ENCODE results near the gene CDH4. TPM values are rescaled to one million over a fixed set of nuclear protein-coding genes. Genes with fewer than 3 reads are reported as not detected.
A peak's percentile ranks its signal among the peaks of the same experiment; 100 is the strongest.

CDH4 gene
- total and polyA plus RNA-seq, 2 of the 13 experiments (the other 11 are each of a cell fraction or from before 2014, with no cell fraction given) = not detected

DNA sequence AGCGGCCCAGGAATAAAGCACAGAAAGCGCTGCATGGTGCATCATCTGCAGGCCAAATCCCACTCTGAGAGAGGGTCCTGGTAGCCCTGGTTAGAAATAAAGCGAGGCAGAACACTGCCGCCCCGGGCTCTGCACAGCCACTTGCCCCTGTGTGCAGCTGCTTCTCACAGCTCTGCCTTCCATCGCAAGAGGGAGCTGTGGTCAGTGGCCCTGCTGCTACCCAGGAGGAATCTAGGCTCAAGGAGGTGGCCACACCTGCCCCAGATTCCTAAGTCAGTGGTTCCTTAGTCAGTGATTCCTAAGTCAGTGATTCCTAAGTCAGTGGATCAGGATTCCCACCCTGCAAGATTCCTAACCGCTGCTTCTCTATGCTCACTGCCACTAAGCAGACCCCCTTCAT is 8.8 kb downstream of the CDH4 start:
- no peaks in the 10 kb centered on the region for H3K4me1 ChIP-seq (ENCODE audit: insufficient read depth, low read length)
- H3K9me3 ChIP-seq (ENCODE audit: low read length) = no peaks in the 10 kb centered on the region
- no peak for TF ChIP-seq ZNF20 (CRISPR knock-in tag; IDR thresholded peaks at IDR 0.05)
- TF ChIP-seq NPAS2 (CRISPR knock-in tag; IDR thresholded peaks at IDR 0.05; ENCODE audit: borderline replicate concordance) = no peak
- TF ChIP-seq, protein P1, sequence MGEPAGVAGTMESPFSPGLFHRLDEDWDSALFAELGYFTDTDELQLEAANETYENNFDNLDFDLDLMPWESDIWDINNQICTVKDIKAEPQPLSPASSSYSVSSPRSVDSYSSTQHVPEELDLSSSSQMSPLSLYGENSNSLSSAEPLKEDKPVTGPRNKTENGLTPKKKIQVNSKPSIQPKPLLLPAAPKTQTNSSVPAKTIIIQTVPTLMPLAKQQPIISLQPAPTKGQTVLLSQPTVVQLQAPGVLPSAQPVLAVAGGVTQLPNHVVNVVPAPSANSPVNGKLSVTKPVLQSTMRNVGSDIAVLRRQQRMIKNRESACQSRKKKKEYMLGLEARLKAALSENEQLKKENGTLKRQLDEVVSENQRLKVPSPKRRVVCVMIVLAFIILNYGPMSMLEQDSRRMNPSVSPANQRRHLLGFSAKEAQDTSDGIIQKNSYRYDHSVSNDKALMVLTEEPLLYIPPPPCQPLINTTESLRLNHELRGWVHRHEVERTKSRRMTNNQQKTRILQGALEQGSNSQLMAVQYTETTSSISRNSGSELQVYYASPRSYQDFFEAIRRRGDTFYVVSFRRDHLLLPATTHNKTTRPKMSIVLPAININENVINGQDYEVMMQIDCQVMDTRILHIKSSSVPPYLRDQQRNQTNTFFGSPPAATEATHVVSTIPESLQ (CRISPR knock-in tag; conservative IDR thresholded peaks at IDR 0.05) = no peak
- TF ChIP-seq STAG1 (CRISPR knock-in tag; IDR thresholded peaks at IDR 0.05) = peak; percentile 41
- TF ChIP-seq ZNF205 (CRISPR knock-in tag; IDR thresholded peaks at IDR 0.05) = no peak
- TF ChIP-seq BCL6 (CRISPR knock-in tag; IDR thresholded peaks at IDR 0.05) = no peak
- no peak for TF ChIP-seq ZKSCAN5 (CRISPR knock-in tag; IDR thresholded peaks at IDR 0.05)
- no peak for TF ChIP-seq ZNF678 (CRISPR knock-in tag; IDR thresholded peaks at IDR 0.05)
- TF ChIP-seq, protein P2, sequence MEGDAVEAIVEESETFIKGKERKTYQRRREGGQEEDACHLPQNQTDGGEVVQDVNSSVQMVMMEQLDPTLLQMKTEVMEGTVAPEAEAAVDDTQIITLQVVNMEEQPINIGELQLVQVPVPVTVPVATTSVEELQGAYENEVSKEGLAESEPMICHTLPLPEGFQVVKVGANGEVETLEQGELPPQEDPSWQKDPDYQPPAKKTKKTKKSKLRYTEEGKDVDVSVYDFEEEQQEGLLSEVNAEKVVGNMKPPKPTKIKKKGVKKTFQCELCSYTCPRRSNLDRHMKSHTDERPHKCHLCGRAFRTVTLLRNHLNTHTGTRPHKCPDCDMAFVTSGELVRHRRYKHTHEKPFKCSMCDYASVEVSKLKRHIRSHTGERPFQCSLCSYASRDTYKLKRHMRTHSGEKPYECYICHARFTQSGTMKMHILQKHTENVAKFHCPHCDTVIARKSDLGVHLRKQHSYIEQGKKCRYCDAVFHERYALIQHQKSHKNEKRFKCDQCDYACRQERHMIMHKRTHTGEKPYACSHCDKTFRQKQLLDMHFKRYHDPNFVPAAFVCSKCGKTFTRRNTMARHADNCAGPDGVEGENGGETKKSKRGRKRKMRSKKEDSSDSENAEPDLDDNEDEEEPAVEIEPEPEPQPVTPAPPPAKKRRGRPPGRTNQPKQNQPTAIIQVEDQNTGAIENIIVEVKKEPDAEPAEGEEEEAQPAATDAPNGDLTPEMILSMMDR (CRISPR knock-in tag; IDR thresholded peaks at IDR 0.05) = peak; percentile 51
- no peak for TF ChIP-seq HDAC1 (CRISPR knock-in tag; IDR thresholded peaks at IDR 0.05)
- H3K79me2 ChIP-seq (ENCODE audit: insufficient read depth, low read length) = no peaks in the 10 kb centered on the region
- DNase-seq (ENCODE audit: low spot score) = no peak
- H3K4me3 ChIP-seq (replicated peaks in 1 of 3; ENCODE audit: insufficient read depth in 1 of 3, low read depth in 2 of 3, low read length in 3 of 3) = no peak overlapping the region
- H3K27ac ChIP-seq (ENCODE audit: extremely low read length, insufficient read depth, low read length) = no peak overlapping the region
- no peaks in the 10 kb centered on the region for H4K20me1 ChIP-seq (ENCODE audit: insufficient read depth, low read length)
- H3K9ac ChIP-seq (ENCODE audit: insufficient read depth, low read depth, low read length) = no peak overlapping the region
- WGBS (ENCODE audit: low lambda C conversion rate) = 11% methylated on average over 7 of the region's 7 CpGs
- H3K4me2 ChIP-seq (ENCODE audit: low read depth, low read length) = no peak overlapping the region
- ATAC-seq = peak; percentile 70
- BruUV-seq (replicated peaks) = no TSS peak
- ChIA-PET CTCF (ENCODE audit: low intra/inter-chr PET ratio, low total read pairs) (no interaction called here), POLR2A (no interaction called here)
- peaks cover 7 to 41% of the 10 kb centered on the region in 2 experiments; a peak in 4 of 5 replicates for H3K27me3 ChIP-seq (ENCODE audit: control insufficient read depth in 1 of 2, insufficient read depth in 2 of 2, low read length in 2 of 2)
- no peaks in the 10 kb centered on the region for H3K36me3 ChIP-seq (replicated peaks in 1 of 2; ENCODE audit: control insufficient read depth in 1 of 2, insufficient read depth in 2 of 2, low read length in 2 of 2)
- H2AFZ ChIP-seq (ENCODE audit: low read length) = no peak overlapping the region
- in situ Hi-C loops (cut with HindIII; ENCODE audit: extremely low pct_ligation_motif_present, low pct_unique_long_range_greater_than_20kb) = loop anchor here (10.0 kb wide), 1 partner anchor 1046 kb away; no protein-coding TSS in a partner anchor
- intact Hi-C loops (cut with micrococcal nuclease; ENCODE audit: unreplicated experiment) = no loop called here
- no peak for FAIRE-seq

Measured in HepG2 (cell line).